Right renal pelvis (tissue), 4 donors: ENCODE results near the gene MCFD2. TPM values are rescaled to one million over a fixed set of nuclear protein-coding genes. Genes with fewer than 3 reads are reported as not detected.
"Not testable (repeated sequence)": the region's sequence is repeated elsewhere in the genome, so short reads cannot be mapped to it uniquely, and the experiment has no call there.

Source experiments
- DNase-seq, 4 donors: peaks; one replicate each; pipeline ENCODE4 v3.0.0-alpha.2; 2013; ENCODE audit warnings: low read depth in 4 of 4, low spot score in 3 of 4, missing footprints in 1 of 4
- polyA plus RNA-seq, 4 donors: library from polyadenylated mRNA; unstranded; fragments of 120-200 nt; gene quantifications; one replicate each; pipeline ENCODE4 v1.2.1, GENCODE V29; 2013; ENCODE audit not compliant: insufficient read length in 4 of 4

Gene MCFD2
- polyA plus RNA-seq, 4 donors, result 85.1 to 108 (median 101) TPM

- DNase-seq, result not testable (repeated sequence)
Observed at GRCh38 chr2:46904908-46905678, 10.5 kb downstream of the MCFD2 start.

DNA sequence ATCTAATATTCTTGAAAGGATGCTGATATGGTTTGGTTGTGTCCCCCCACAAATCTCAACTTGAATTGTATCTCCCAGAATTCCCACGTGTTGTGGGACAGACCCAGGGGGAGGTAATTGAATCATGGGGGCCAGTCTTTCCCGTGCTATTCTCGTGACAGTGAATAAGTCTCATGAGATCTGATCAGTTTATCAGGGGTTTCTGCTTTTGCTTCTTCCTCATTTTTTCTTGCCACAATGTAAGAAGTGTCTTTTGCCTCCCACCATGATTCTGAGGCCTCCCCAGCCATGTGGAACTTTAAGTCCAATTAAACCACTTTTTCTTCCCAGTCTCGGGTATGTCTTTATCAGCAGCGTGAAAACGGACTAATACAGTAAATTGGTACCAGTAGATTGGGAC is 12.6 kb downstream of the MCFD2 start:
- not testable (repeated sequence) for DNase-seq

- DNase-seq, result no peak
Observed at GRCh38 chr2:46902465-46902864, 13.1 kb downstream of the MCFD2 start.

GRCh38 chr2:46901611-46902010 is 14.0 kb downstream of the MCFD2 start:
- no peak for DNase-seq

- no peak for DNase-seq
Observed at GRCh38 chr2:46900381-46900780, 15.2 kb downstream of the MCFD2 start.

DNA sequence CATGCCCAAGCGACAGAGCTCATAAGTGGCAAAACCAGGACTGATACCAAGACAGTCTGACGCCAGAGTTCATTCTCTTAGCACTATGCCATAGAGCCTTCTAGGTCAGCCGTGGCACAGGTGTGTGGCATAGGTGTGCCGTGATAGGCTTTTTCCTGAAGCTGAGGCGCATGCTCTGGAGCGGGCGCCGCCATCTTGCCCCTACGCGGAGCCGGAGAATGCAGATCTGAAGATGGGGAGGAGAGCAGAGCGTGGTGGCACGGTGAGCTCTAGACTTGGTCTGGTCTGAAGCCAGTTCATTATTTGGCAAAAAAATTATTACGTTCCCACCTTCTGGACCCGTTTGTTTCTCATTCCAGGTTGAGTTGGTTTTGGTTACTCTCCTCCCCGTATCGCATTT is 16.6 kb downstream of the MCFD2 start:
- DNase-seq, result no peak

DNA sequence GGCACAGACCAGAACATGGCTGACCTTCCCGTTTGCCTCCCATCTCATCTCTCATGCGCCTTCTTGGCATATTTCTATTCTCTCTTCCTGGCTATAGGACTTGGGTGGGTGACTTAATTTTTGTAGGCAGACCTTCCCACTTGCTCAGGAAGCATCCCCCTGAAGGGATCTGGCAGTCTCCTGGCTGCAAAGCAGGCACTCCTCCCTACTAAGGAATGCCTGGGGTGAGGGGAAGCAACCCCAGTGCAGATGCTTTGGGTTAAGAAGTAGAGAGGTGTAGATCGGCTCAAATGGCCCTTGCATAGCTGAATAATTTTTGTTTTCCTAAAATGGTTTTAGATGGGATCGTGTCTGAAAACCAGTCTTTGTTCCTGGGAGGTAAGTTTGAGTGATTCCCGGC is 17.6 kb downstream of the MCFD2 start:
- DNase-seq, result no peak

DNA sequence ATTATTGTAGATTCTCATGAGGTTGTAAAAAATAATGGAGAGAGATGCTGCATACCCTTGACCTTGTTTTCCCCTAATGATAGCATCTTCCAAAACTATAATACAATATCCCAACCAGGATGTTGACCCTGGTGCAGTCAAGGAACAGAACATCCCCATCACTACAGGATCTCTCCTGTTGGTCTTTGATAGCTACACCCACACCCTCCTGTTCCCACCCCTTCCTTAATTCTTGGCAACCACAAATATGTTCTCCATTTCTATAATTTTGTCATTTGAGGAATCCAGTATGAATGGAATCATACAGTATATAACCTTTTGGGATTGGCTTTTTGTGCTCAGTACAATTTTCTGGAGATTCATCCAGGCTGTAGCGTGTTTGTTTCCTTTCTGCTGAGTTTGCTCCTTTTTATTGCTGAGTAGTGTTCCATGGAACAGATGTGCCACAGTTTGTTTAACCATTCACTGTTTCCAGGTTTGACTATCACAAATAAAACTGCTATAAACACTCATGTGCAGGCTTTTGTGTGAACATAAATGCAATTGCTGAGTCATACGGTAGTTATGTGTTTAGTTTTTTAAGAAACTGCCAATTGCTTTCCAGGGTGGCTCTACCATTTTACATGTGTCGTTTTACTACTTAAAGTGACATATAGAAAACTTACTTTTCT is 22.2 kb downstream of the MCFD2 start:
- DNase-seq, result no peak

GRCh38 chr2:46891956-46892553 is 23.6 kb downstream of the MCFD2 start:
- DNase-seq, result no peak

- no peak for DNase-seq
Observed at GRCh38 chr2:46888421-46888952, 27.1 kb downstream of the MCFD2 start.

- DNase-seq, result no peak
Observed at GRCh38 chr2:46887028-46887885, 28.3 kb downstream of the MCFD2 start.

DNA sequence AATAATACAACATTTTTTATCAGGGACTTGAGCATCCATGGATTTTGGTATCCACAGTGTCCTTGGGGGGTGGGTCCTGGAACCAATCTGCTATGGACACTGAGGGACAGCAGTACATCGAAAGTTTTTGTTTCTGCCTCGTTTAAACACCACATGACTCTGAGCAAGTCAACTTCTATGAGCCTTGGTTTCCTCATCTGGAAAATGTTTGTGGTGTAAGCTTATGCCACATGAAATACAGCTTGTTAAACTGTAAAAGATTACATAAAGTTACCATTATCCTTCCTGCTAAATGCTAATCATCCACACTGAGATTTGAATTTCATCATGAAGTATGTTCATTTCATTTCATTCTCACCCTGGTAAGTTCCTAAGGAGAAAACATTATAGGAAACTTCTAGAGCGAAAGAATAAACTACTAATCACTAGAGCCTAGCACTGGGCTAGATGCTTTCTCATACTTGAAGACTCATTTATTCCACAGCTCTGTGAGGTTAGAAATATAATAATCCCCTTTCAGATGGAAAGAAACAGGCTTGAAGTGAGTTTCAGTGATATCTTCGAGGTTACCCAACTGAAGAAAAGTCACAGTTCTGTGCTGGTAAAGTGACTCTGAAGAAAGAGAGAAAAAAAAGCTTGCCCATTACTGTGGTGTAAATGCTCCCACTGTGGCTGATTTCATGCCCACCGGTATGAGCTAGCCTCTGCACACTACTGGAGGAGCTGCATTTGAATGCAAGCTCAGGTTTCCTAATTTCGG is 29.2 kb downstream of the MCFD2 start:
- DNase-seq, result no peak

DNA sequence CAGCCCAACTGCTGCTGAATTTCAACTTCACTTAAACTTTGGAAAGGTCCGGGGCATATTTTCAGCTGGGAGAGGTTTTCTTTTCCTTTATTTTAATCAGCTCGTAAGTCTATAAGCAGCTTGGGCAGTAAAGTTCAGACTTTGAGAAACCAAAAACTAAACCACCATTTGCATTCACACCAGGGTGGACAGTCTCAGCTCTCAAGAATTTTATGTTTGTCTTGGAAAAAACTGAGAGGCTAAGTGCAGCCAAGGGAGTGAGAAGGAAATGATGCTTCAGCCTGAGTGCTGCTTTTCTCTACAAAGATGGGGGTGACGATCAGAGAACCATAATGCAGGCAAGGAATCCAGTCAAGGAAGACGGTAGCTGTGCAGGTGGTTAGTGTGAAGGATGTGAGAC is 30.2 kb downstream of the MCFD2 start:
- no peak for DNase-seq

- no peak for DNase-seq
Observed at GRCh38 chr2:46879511-46879910, 36.1 kb downstream of the MCFD2 start.

DNA sequence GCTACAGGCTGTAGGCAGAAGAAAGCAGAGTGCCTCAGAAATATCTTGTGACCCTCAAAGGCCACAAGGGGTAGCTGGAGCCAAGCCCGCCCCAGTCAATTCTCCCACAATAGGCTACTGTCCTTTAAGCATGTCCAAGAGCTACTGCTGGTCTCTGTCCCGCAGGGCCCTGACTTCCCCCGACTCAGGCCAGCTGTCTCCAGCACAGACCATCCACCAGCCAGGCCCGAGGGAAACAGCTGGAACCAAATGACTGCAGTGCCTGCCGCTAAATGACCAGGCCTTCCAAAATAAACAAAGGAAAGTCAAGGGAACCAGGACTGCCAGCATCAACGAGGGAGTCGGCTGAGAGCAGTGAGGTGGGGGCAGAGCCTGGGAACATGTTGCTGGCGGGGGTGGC is 36.7 kb downstream of the MCFD2 start:
- DNase-seq, result no peak

- no peak for DNase-seq
Observed at GRCh38 chr2:46878240-46878877, 37.2 kb downstream of the MCFD2 start.

- DNase-seq, result no peak
Observed at GRCh38 chr2:46877619-46878113, 37.9 kb downstream of the MCFD2 start.

DNA sequence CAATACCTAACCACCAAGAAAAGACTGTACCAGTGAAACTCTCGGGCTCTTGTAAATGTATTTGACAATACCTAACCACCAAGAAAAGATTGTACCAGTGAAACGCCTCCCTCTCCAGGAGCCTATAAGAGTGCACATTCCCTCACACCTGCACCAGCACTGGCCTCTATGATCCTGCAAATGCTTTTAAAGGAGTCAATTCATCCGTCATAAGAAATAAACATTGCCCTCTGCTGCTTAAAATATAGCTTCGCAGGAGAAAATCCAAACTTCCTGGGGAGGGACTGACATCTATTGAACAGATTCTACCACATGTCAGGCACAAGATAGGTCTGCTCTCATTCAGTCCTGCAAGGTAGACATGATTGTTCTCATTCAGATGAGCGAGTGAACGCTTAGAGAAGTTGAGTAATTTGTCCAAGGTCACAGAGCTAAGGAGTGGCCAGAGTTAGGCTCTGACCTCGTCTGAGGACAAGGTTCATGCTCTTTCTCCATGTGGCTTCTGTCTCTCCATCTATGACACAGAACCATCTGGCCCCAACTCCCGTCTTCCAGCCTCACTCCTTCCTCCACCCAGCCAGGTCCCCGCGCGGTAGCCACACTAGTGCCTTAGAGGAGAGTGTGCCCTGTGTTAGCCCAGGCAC is 38.7 kb downstream of the MCFD2 start:
- peak in 1 of 4 donors; percentile 37 for DNase-seq
